A549 (cell line): ENCODE measurements around the gene CACNA1S.

ENCODE experiments used
- ATOH8 ChIP-seq: fragments of 250-450 bp; sonication (Bioruptor Pico); IDR thresholded peaks from 2 replicates; pipeline ENCODE4 v1.5.0; 2020; ENCODE audit warnings: low read depth, mild to moderate bottlenecking, moderate library complexity
- CTCF ChIP-seq: fragments of >200 bp; sonication (Bioruptor Twin); formaldehyde crosslinking; IDR thresholded peaks from 3 replicates; pipeline ENCODE4 v1.5.1; 2016
- E2F6 ChIP-seq: IDR thresholded peaks from 2 replicates; pipeline ENCODE4 v1.6.1; 2012; ENCODE audit warnings: low read depth, borderline replicate concordance
- HOXB5 ChIP-seq: fragments of 250-450 bp; sonication (Bioruptor Pico); IDR thresholded peaks from 2 replicates; pipeline ENCODE4 v1.5.0; 2020; ENCODE audit warnings: mild to moderate bottlenecking, moderate library complexity
- MAX ChIP-seq: IDR thresholded peaks from 2 replicates; pipeline ENCODE4 v1.6.1; 2012
- NPAS2 ChIP-seq: fragments of 250-450 bp; sonication (Bioruptor Pico); IDR thresholded peaks from 2 replicates; pipeline ENCODE4 v1.8.0; 2022; ENCODE audit warnings: mild to moderate bottlenecking, moderate library complexity, borderline replicate concordance
- POLR2A ChIP-seq: IDR thresholded peaks from 2 replicates; pipeline ENCODE4 v1.6.1; 2012; ENCODE audit warnings: mild to moderate bottlenecking, low read length
- USF2 ChIP-seq: fragments of 450-650 bp; IDR thresholded peaks from 2 replicates; pipeline ENCODE4 v1.6.1; 2014; ENCODE audit warnings: antibody characterized with exemption
- ZFP36 ChIP-seq: fragments of 450-650 bp; IDR thresholded peaks from 2 replicates; pipeline ENCODE4 v1.6.1; 2014; ENCODE audit warnings: borderline replicate concordance; ENCODE audit not compliant: partially characterized antibody

GRCh38 chr1:200991097-200991614 is 121.1 kb downstream of the CACNA1S start:
- TF ChIP-seq MAX (no peak), CTCF (no peak), HOXB5 (CRISPR knock-in tag) (no peak), USF2 (no peak), POLR2A (no peak), ATOH8 (no peak), E2F6 (no peak), ZFP36 (no peak), NPAS2 (CRISPR knock-in tag) (no peak)
